Measurements from ENCODE around the gene DNAJC5.

DNAJC5 gene

DNA sequence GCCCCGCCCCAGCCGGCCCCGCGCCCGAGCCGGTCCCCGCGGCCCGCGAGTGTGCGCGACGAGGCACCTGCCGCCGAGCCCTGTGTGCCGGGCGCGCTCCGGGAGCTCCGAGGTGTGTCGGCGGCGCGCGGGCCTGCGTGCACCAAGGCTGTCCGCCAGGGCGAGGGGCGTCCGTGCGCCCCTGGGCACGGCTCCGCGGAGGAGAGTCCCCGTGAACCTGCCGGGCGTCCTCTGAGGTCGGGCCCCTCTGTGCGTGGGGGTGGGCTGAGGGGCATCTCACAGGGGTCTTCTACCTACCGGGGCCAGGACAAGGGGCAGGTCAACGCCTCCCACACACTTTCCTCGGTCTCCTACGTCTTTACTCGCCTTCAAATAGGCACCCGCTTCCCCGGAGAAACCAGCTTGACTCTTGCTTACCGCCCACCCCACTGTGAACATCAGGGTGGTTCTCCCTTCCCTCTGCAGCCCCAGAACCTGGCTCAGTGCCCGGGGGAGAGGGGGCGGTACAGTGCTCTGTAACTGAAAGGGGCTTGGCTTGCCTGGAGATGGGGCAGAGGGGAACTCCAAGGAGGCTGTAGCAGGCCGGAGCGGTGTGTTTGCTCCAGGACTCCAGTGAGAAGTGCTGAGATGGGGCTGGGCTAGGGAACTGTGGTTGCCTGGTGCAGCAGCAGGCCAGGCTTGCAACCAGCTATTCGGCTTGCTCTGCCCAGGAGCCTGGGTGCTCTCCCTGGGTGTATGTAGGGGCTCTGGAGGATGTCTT is 84.8 kb downstream of the DNAJC5 start, which contains the start of gene SAMD10:
Gene SAMD10 (minus strand): TSS at position 86 of the 760 bp plus-strand sequence. CDS start 175 bp downstream, outside the sequence.
- no peak for DNase-seq (ENCODE audit: low read depth, low spot score)

- DNase-seq (ENCODE audit: low read depth, low spot score), result no peak
Measured at GRCh38 chr20:63980317-63980805, 85.4 kb downstream of the DNAJC5 start.

DNA sequence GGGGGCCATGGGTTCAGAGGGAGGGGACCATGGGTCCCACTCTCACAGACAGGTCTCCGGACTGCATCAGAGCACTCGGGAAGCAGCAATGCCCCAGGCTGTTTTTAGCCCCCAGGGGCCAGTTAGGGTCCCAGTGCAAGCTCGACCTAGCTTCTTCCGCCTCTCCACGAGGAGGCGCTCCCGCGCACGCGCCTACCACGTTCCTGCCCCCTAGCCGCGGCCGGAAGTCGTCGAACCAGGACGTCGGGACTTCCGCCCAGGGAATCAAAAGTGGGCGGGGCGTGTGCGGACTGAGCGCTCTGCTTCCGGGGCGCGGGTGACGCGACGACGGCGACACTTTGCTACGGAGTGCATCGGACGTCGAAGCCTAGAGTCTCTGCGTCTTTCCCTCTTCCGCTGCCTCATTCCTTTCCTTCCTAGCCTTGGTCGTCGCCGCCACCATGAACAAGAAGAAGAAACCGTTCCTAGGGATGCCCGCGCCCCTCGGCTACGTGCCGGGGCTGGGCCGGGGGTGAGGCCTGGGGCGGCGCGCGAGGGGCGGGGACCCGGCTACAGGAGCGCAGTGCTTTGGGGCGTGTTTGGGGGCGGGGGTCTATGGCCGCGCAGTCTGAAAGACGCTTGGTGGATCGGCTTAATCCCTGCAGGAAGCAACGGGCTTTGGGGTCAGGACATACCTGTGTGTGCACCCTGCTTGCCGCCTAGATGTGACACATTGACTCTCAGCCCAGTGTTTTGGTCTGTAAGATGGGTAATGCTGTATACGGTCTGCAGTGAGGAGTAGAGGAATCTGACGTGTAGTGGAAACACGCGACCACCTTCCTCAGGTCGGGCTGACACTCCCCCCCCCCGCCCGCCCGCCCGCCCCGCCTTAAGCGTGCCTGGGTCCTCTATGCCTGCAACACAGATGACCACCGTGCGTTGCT is 86.1 kb downstream of the DNAJC5 start, which contains the start of gene PRPF6:
Gene PRPF6 (plus strand): TSS at position 327 of the 923 bp plus-strand sequence. CDS start 114 bp downstream, at position 441.
- peak; percentile 91 for DNase-seq (ENCODE audit: low read depth, low spot score)

- DNase-seq (ENCODE audit: low read depth, low spot score), result no peak
Measured at GRCh38 chr20:63982937-63983336, 88.0 kb downstream of the DNAJC5 start.

Measured in activated CD4-positive, CD25-positive, alpha-beta regulatory T cell treated with anti-CD3 and anti-CD28 coated beads, Interleukin-2, amount 50 U/mL, for 16 hours (primary cell).